ENCODE results near the gene MISP3. TPM values are rescaled to one million over a fixed set of nuclear protein-coding genes. Genes with fewer than 3 reads are reported as not detected.

Gene MISP3
- total and polyA plus RNA-seq, 9 of the 15 experiments (the other 6 are each of a cell fraction or from before 2014, with no cell fraction given) = 0.25 to 5.6 (median 1.6) TPM

GRCh38 chr19:14105680-14106079, 33.1 kb downstream of the MISP3 start:
- no peaks in the 10 kb centered on the region for H4K20me1 ChIP-seq (replicated peaks; ENCODE audit: control insufficient read depth, insufficient read depth, low read length)
- intact Hi-C loops (cut with micrococcal nuclease) = no loop called here
- FAIRE-seq (no peak), DNase-seq (ENCODE audit: extremely low read depth in 1 of 4, low spot score in 3 of 4) (no peak), ATAC-seq (no peak)
- H3K79me2 ChIP-seq (ENCODE audit: control insufficient read depth, insufficient read depth, low read length) = no peaks in the 10 kb centered on the region
- no peak overlapping the region for H3K4me2 ChIP-seq (ENCODE audit: insufficient read depth, low read length)
- TF ChIP-seq ZNF644 (tag; IDR thresholded peaks at IDR 0.05; ENCODE audit: low read depth) (no peak), ZNF639 (CRISPR knock-in tag; conservative IDR thresholded peaks at IDR 0.05 in 1 of 2, IDR thresholded peaks at IDR 0.05 in 1 of 2) (no peak), NFATC3 (IDR thresholded peaks at IDR 0.05) (no peak)
- TF ChIP-seq, protein P1, sequence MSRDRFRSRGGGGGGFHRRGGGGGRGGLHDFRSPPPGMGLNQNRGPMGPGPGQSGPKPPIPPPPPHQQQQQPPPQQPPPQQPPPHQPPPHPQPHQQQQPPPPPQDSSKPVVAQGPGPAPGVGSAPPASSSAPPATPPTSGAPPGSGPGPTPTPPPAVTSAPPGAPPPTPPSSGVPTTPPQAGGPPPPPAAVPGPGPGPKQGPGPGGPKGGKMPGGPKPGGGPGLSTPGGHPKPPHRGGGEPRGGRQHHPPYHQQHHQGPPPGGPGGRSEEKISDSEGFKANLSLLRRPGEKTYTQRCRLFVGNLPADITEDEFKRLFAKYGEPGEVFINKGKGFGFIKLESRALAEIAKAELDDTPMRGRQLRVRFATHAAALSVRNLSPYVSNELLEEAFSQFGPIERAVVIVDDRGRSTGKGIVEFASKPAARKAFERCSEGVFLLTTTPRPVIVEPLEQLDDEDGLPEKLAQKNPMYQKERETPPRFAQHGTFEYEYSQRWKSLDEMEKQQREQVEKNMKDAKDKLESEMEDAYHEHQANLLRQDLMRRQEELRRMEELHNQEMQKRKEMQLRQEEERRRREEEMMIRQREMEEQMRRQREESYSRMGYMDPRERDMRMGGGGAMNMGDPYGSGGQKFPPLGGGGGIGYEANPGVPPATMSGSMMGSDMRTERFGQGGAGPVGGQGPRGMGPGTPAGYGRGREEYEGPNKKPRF (IDR thresholded peaks at IDR 0.05; ENCODE audit: low read depth, low read length) = no peak
- TF ChIP-seq, protein P2, sequence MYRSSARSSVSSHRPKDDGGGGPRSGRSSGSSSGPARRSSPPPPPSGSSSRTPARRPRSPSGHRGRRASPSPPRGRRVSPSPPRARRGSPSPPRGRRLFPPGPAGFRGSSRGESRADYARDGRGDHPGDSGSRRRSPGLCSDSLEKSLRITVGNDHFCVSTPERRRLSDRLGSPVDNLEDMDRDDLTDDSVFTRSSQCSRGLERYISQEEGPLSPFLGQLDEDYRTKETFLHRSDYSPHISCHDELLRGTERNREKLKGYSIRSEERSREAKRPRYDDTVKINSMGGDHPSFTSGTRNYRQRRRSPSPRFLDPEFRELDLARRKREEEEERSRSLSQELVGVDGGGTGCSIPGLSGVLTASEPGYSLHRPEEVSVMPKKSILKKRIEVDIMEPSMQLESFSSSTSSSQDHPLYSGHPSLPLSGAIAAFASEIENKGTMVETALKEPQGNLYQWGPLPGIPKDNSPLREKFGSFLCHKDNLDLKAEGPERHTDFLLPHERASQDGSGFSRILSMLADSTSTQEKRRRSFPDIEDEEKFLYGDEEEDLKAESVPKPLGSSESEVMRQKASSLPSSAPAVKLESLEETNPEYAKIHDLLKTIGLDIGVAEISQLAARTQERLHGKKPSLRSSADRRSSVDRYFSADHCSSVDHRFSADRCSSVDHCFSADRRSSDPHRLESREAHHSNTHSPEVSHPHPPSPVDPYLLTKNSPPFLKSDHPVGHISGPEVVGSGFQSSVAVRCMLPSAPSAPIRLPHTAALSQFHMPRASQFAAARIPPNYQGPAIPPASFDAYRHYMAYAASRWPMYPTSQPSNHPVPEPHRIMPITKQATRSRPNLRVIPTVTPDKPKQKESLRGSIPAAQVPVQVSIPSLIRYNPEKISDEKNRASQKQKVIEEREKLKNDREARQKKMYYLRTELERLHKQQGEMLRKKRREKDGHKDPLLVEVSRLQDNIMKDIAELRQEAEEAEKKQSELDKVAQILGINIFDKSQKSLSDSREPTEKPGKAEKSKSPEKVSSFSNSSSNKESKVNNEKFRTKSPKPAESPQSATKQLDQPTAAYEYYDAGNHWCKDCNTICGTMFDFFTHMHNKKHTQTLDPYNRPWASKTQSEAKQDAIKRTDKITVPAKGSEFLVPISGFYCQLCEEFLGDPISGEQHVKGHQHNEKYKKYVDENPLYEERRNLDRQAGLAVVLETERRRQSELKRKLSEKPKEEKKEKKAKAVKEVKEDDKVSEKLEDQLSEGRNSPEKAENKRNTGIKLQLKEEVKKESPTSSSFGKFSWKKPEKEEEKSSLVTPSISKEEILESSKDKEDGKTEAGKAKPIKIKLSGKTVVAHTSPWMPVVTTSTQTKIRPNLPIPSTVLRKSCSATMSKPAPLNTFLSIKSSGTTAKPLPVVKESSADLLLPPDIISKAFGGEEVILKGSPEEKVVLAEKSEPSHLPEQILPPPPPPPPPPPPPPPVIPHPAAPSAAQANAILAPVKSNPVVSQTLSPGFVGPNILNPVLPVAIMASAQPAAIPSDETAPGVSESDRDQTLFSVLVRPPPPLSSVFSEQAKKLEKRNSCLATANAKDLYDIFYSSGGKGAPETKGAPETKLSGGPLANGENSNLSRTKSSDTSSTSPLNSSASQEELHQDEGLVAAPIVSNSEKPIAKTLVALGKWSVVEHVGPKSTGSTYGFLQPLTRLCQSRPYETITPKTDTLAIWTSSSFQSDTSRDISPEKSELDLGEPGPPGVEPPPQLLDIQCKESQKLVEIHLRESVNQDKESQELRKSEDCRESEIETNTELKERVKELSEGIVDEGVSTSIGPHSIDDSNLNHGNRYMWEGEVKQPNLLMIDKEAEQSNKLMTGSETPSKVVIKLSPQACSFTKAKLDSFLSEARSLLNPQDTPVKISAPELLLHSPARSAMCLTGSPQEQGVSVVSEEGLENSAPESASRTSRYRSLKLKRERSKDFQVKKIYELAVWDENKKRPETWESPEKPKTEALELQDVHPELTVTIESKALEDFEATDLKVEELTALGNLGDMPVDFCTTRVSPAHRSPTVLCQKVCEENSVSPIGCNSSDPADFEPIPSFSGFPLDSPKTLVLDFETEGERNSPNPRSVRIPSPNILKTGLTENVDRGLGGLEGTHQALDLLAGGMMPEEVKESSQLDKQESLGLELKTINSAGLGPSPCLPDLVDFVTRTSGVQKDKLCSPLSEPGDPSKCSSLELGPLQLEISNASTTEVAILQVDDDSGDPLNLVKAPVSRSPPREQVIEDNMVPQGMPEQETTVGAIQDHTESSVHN (IDR thresholded peaks at IDR 0.05; ENCODE audit: borderline replicate concordance in 1 of 2, low read depth in 1 of 2) = no peak
- in situ Hi-C loops (cut with MboI) = no loop called here
- H3K27me3 ChIP-seq (ENCODE audit: control insufficient read depth in 2 of 2, insufficient read depth in 2 of 2, low read length in 2 of 2) = no peaks in the 10 kb centered on the region
- H3K4me1 ChIP-seq (replicated peaks in 1 of 2; ENCODE audit: control insufficient read depth in 2 of 2, insufficient read depth in 2 of 2, low read length in 2 of 2) = peaks cover 0 to 3% of the 10 kb centered on the region in 2 experiments; a peak in 2 of 5 replicates
- WGBS (ENCODE audit: insufficient coverage, low coverage, missing lambda C conversion rate) = 87% methylated on average over 8 of the region's 8 CpGs
- no peaks in the 10 kb centered on the region for H3K9me3 ChIP-seq (replicated peaks; ENCODE audit: control insufficient read depth, insufficient read depth, low read depth, low read length)
- no peak overlapping the region for H2AFZ ChIP-seq (ENCODE audit: low read depth, low read length)
- CTCF ChIA-PET (ENCODE audit: low intra/inter-chr PET ratio) = no interaction called here
- H3K4me3 ChIP-seq = no peak overlapping the region
- POLR2A ChIA-PET = no interaction called here
- no peaks in the 10 kb centered on the region for H3K9me1 ChIP-seq (ENCODE audit: control insufficient read depth, insufficient read depth, low read length)
- H3K36me3 ChIP-seq (ENCODE audit: control insufficient read depth, insufficient read depth, low read length) = peaks cover 30% of the 10 kb centered on the region; the same call in 2 of the 3 replicates
- no peak overlapping the region for H3K9ac ChIP-seq (ENCODE audit: insufficient read depth in 1 of 2, low read depth in 2 of 2, low read length in 2 of 2)
- H3K27ac ChIP-seq (ENCODE audit: extremely low read depth, low read depth, low read length) = no peak overlapping the region
- BruUV-seq (replicated peaks) = no TSS peak
